Prostate gland (tissue), 2 donors: Measurements from ENCODE around the gene DOCK4.

Experiments used
- CTCF ChIP-seq, 4 experiments: fragments of 200-600 bp in 2 of 4; fragments of 450-650 bp in 2 of 4; sonication (generic) in 2 of 4; IDR thresholded peaks; 1 replicate in 3 of 4; 2 replicates in 1 of 4; pipeline ENCODE4 v1.5.1; 2016 to 2019; ENCODE audit warnings: antibody characterized with exemption in 4 of 4, mild to moderate bottlenecking in 2 of 4, moderate library complexity in 2 of 4
- POLR2A ChIP-seq: fragments of 450-650 bp; IDR thresholded peaks from one replicate; pipeline ENCODE4 v1.6.1; 2016; ENCODE audit warnings: antibody characterized with exemption, mild to moderate bottlenecking
- POLR2AphosphoS5 ChIP-seq: sonication (generic); formaldehyde crosslinking; IDR thresholded peaks from one replicate; pipeline ENCODE4 v1.6.1; 2017; ENCODE audit warnings: antibody characterized with exemption

- TF ChIP-seq POLR2A (no peak), CTCF (IDR thresholded peaks at IDR 0.05) (no peak), POLR2AphosphoS5 (no peak)
These were observed 18.0 kb upstream of the DOCK4 start for GRCh38 chr7:112224186-112224585.
